NK-92 (cell line): ENCODE measurements around the gene PRRX1.

ENCODE experiments used
- DNase-seq: peaks from one replicate; lab custom pipeline; 2025; ENCODE audit not compliant: unreplicated experiment; lab: John Stamatoyannopoulos, UW

PRRX1 gene

DNA sequence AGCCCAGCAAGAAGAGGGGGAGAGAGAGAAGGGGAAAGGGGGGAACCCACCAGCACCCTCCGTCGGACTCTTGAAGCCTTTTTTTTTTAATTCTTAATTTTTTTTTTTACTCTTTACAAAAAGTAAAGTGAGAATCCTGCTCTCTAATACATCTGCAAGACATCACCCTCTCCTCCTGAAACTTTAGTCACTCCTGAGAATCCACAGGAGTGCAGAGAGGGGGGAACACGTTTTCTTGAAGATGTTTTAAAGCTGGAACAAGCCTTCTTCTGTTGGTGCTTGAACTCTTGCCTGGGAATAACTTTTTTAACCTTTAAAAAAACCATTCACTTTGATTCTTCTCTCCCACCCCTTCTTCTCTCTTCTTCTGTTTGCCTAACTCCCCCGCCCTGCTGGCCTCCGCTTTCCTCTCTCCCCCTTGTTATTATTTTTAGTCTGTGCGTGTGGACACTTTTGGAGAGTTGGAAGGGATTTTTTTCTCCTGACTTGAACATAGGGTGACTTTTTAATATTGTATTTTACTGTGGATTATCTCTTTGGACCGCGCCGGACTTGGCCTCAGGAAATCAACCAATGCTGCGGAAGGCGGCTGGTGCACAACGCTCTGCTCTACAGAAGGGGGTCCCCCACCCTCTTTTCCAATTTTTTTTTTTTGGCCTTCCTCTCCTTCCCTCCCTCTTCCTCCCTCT is 383 bp upstream of the PRRX1 start:
- DNase-seq, result no peak

DNA sequence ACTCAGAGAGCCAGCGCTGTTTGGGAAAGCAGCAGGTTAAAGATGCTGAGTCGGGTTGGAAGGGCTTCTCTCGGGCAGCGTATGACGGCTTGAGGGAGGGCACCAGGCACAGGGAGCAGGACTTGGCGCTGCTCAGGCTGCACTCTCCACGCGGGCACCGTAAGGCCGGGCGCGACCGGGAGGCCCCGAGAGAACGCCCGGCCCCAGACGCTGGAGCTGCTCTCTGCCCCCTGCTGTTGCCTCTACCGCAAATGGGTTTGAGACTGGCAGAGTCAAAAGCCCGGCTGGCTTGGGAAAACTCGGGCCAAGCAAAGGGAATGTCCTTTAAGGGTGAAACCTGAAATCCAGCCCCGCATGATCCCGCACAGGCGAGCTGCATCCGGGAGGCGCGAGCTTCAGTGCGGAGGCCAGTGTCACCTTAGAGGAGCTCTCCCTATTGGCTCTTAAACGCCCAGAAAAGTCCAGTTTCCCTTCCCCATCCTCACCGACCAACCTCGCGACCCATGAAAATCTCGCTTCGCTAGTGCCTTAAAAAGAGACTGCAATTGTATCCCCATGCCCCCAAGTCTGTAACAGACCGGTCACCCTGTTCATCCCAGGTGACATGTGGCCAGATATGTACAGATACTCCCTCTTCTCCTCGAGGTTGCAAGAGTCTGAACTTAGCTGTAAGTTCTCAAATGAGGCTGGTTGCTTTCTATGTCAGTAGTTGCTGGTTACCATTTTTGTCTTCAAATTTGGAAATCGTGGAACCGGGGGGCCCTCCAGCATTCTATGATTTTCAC is 1.1 kb downstream of the PRRX1 start:
- DNase-seq, result no peak

DNA sequence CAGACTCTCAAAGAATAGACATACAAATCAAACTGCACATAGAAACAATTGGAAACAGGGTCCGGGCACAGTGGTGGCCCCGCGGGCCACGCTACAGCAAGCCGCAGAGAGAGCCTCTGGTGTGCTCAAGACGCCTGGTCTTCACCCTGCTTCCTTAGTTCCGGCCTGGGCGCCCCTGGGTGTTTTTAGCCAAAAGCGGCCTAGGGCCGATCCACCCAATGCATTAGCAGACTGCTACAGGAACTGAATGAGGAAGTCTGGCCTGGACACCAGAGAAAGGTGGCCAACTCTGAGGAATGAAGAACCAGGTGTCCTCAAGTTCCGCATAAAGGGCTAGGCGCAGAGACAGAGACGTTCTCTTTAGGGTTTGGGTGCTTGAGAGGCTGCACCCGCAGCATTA is 1.7 kb downstream of the PRRX1 start:
- no peak for DNase-seq

DNA sequence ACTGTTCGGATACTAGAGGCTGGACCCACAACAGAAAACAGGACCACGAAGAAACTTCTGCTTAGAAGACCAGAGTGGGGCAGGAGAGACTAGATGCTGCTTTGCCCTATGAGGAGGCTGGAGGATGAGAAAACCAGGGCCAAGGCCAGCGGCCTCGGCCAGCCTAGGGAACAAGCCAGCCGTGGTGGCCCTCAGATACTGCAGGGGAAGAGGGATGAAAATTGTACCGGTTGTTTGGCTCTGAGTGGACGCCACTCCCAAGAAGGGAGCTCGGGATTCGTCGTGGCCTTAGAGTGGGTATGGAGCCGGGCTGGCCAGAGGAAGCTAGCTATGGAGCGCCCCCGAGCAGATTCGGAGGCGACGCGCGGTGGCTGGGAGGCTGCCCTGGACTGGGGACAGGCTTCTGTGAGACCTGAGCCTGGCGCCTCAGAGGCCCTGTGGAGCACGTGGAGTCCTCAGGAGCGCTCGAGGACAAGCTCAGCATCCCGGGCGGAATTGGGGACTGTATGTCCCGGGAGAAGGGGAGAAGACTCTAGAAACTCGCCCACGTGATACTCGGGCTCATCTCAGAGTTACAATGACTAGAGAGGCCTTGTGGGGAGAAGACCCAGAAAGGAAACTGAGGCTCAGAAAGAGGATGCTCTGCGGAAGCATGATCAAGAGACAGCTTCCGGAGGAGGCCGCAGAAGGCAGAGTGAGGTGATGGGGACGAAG is 2.8 kb downstream of the PRRX1 start:
- no peak for DNase-seq

DNA sequence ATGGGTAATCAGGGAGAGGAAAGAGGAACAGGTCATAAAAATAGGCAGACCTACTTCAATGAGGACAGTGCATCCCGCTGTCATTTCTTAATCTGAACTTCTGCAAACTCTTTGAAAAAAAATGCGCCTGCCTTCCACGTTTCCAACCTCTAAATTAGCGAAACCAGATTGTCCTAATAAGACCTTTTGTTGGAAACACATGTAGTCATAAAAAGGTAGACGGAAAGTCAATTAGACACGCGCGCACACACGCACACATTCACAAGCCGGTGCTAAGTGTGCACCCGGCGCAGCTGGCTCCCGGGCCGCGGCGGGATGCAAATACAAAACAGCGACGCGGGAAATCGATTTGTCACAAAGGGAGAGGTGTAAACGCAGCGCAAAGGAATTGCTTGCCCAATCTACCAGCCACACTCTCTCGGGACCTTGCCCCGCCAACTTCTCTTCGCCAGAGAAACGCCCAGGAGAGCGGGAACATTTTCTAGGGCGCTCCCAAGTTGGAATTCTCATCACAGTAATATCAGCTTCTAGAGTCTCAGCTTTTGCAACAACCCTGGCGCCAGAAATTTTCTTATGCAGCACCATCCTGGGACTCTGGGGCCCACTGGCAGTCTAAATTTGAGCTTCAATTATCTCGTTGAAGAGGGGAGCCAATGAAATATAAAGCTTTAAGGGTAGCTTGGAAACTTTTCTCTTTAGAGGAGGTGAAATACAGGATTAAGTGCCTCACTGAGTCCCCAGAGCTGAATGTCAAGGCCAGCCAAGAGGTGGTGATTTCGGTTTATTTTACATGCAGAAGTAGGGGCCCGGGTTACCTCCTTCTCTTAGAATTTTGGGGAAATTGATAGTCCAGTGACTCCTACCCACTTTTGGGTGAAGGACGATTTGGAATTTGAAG is 4.5 kb downstream of the PRRX1 start:
- DNase-seq, result no peak

DNA sequence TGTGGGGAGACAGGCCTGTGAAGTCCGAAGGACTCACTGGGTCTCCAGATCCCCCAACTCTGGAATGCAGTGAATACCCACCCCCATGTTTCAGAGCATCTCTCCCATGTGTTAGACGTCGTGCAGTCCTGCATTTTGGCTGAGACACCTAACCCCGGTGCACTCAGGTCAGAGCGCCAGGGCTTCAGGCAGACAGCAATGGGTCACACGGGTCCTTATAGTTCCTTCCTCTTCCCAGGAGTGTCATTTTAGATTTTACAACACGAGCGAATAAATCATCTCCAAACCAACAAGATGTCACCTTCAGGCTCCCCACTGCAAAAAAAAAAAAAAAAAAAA is 5.1 kb downstream of the PRRX1 start:
- DNase-seq, result no peak

DNA sequence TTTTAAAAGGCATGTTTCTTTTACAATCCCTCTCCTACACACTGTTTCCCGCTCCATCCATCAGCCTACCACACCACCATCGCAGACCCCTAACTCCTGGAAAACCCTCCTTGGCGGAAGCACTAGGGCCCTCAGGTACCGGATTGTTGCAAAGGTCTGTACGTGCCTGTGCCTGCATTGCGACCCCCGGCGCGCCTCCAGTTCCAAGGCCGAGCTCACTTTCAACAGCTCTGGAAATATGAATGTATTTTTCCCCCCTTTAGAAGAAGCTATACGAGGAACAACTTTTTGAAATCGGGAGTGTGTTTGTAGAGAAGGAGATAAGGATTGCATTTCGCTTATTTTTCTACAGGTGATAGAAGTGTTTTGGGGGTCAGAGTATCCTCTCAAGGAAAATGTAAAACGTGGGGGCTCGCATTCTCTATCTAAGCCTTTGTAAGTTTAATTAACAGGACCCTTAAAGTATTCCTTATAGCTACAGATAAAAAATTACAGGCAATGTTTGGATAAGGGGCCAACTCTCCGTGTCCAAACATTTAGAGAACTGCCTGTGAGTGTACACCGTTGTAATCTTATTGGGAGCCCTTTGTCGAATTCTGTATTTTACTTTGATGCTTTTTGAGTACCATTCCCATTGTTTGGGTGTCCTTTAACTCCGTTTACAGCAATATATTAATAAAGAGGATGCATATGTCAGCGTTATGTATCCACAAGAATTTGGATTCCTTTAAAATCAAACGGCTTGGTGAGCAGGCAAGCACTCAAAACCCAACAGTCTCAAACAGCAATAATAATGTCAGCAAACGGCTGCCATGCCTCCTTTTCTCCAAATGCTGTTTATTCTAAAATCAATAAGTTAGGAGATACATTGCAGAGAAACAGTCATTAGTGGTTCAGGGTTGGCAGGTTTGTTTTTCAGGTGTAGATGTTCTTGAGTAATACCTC is 5.9 kb downstream of the PRRX1 start:
- no peak for DNase-seq

DNA sequence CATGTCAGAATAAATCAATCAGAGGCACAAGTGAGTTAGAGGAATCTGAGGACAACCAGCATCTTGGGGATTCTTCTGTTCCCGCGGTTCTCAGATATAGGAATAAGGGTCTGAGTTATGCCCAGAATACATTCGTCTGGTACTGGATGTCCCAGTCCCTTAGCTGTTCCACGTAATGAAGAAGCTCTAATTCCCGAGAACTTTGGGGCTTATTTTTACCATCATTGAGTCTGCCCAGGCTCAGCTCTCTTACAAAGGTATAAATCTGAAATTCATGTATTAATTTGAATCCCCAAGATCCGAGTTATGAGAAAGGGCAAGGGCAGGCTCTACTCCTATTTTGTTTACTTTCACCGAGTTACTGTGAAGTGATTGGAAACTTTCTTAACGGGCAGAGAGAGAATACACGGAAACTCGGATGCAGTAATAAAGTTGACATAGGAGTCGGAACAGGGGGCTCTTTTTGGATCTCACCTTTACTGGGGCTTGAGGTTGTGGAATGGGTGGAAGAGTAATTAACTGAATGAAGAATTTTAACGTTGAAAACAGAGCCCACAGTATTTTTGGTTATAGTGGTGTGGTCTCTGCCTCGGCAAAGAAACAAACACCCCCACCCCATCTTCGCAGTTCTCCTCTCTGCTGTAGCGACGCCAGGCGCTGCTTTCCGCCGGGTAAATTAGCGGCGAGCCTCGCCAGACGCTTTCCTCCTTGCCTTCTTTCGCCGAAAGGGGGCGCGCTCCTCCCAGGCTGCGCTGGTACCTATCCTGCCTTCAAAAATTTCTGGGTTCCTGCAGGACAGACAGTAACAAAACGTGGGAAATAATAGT is 7.1 kb downstream of the PRRX1 start:
- DNase-seq, result no peak

DNA sequence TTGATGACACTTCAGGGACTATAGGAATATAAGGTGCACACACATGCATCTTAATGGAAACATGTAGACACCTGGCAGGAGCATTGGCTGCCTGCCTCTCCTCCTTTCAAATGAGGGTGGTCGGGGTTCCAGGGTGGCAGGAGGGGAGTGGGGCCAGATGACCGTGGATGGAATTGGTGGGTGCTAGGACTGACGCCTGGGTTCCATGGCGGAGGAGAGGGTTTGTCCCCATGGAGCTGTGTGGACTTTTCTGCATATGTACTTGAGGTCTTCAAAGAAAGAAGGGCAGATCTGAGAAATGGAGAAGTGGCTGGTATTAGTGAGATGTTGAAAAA is 7.7 kb downstream of the PRRX1 start:
- DNase-seq, result no peak

DNA sequence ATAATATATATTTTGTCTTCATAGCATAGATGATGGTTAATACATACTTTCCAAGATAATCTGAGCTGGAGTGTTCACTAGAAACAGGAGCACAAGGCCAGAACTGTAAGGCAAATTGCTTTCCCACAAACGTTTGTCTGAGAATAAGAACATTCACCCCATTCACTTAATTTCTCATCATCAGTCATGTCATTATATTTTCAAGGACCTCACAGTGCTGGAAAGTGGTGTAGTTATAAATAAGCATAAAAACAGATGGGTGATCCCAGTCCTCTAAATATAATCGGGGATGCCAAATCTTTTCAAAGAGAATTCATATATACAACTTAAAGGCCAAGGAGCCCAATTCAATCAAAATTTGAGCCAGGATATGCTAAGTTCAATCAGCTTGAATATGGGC is 8.4 kb downstream of the PRRX1 start:
- DNase-seq, result no peak

DNA sequence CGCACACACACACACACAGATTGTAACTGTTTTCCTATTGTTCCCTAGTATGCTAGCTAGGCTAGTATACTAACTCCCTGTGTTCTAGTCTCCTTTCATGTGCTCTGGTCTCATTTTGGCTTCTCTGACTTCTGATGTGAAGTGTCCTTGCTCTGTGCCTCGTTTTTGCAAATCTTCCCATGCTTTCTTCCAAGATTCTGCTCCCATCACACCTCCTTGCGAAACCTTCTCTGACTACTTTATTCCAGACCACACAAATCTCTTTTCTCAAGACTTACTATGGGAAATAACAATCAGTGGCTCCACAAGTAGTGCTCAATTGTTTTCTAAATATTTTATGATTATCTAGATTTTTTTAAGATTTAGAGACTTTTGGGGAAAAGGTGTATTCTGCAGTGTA is 10.3 kb downstream of the PRRX1 start:
- no peak for DNase-seq

DNA sequence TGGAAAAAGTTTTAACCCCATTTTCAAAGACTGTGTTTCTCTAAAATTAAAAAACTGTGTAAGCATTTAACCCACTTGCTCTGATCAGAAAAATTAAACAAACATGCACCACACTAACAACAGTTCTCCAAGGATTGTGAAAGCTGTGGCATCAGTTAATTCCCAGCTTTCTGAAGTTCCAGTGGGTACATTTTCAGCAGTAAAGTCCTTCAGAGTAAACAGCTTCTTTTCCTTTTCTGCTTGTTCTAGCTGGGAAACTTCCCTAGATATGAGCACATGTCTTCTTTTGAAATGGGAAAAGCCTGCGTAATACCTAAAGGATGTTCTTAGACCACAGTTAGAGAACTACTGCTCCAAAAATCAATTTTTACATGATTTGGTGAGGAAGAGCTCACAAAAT is 11.1 kb downstream of the PRRX1 start:
- DNase-seq, result no peak

DNA sequence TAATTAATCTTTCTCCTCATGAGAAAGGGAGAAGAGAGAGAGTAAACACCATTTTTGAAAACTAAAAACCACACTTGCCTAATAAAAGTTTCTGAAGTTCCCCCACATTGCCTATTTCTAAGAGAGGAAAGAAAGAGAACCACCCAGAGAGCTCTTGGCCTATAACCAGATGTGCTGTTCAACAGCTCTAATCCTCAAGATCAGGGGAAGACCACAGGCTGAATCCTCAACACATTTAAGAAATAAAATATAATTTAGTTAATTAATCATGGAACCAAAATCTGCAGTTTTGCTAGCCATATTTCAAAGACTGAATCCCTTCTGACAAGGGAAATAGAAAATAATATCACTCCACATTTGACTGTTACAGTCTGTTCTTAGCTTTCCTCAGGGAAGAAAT is 11.9 kb downstream of the PRRX1 start:
- DNase-seq, result no peak

DNA sequence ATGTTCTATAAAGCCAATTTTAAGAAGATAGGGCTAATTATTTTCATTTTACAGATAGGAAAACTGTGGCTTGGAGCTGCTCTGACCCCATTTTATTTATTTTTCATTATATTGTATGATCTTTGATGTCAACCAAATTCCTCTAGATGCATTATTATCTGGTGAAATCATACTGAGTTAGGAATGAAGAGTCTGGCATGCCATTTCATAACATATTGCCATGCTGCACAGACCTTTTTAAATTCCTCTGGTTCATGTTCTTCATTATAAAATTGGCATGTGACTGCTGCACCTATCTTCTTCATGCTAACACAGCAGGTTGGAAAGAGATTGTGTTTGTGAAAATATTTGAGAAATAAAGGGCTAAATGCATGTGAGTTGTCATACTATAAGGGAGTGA is 12.7 kb downstream of the PRRX1 start:
- DNase-seq, result no peak

DNA sequence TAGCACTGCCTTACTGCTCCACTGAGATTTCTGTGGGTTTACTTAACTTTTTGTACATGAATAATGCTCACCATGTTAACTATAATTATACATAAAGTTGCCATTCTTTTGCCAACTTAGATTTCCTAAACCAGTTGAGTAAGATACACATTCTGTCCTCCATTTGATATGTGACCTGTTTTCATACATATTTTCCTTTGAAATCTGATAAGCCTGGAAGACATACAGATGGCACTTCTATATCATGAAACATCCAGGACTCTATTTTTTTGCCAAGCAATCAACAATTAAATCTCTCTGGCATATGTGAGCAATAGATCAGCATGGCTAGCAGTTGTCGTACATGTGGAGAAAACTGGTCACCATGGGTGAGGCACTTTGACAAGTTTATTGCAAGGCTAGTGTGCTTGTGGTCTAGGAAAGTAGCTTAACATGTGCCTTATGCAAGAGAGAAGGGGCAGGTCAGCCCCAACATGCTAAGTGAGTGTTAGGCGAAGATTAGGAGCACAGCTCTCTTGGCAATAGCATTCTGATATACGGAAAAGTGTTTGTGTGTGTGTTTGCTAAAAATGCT is 14.2 kb downstream of the PRRX1 start:
- DNase-seq, result no peak

DNA sequence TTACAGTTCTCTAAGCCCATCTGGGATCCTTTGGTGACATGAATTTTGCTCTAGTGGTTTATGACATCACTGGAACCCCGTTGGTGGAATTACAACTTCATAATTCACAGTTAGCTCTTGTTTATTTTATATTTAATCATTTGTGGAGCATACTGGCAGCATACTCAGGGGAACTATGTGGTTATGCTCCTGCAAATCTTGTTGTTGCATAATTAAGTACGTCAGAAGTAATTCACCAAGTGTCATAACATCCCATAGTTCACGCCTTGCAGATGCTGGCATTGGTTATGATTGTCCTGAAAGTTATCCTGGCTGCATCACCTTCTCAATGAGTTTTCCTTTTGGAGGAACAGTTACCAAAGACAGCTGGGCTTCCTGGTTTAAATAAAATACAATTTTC is 16.5 kb downstream of the PRRX1 start:
- DNase-seq, result no peak

DNA sequence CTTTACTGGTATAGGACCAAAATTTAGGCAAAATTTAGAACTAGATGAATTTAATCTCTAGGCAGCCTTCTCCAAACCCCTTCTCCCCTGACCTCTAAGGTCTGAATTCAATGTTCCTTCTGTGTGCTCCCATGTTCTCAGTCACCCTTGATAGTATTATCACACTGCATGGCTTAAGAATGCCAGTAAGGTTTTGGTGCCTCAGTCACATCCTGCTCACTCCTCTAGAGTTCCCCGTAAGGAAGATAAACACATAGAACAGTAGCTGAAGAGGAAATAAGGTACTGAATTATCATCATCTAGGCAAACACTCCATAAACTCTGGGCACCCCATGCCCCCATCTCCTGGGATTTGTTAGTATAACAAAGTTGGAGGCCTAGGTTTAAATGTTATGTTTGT is 18.2 kb downstream of the PRRX1 start:
- no peak for DNase-seq

DNA sequence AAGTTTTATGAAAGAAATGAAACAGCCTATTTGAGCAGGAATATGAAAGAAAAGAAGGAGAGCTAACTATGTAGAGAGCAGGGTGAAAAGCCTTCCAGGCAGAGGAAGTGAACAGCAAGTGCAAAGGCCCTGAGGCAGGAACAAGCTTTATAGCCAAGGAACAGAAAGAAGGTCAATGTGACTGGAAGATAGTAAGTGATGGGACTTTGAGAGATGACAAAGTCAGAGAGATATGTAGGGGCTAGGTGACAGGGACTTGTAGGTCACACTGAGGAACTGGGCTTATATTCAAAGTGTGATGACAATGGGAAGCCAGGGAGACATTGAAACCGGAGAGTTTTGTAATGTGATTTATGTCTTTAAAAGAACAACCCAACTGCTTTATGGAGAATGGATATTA is 18.9 kb downstream of the PRRX1 start:
- no peak for DNase-seq

DNA sequence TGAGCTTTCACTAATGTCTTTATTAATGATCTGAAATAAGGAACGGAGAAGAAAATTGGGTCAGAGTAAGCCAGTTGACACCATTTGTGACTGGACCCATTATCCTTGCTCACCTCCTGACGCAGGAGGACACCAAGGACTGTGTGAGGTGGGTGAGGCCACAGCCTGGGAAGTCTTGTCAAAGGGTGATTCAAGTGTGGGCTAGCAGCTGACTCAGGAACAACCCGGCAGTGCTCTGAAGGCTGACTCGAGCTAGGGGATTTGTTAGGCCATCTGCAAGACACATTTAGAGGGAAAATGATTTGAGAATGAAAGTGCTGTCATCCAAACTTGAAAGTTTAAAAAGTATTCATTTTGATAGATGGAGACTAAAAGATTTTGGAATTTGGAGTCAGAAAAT is 21.2 kb downstream of the PRRX1 start:
- DNase-seq, result no peak
